ENCODE data around the gene CYP2U1. TPM values are rescaled to one million over a fixed set of nuclear protein-coding genes. Genes with fewer than 3 reads are reported as not detected.
"Not testable (repeated sequence)": the region's sequence is repeated elsewhere in the genome, so short reads cannot be mapped to it uniquely, and the experiment has no call there.

CYP2U1 gene
- total RNA-seq, 1 experiment from 2014 or later: 1.2 TPM

DNA sequence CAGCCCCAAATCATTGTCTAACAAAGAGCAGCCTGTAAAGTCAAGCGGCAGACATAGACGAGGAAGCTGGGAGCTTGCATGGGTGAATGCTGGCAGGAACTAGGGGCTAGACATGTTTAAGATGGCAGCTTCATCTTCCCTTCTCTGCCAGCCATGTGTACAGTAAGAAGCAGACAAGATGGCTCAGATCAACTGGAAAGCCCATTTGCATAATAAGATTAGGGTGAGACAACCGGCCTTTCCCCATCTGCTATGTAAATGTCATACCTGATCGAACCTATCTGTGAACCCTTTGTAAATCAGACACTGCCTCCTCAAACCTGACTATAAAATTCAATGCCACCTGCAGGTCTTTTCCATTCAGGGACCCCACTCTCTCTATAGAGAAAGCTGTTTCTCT, 35.6 kb downstream of the CYP2U1 start:
- DNase-seq (ENCODE audit: low read depth, low spot score) (no peak), ATAC-seq (no peak)
- in situ Hi-C loops (cut with HindIII; ENCODE audit: low pct_unique_long_range_greater_than_20kb, low sequenced_read_pairs) (no loop called here), intact Hi-C loops (cut with micrococcal nuclease; ENCODE audit: unreplicated experiment) (no loop called here)
- ChIA-PET CTCF (no interaction called here), POLR2A (no interaction called here)
- no peaks in the 10 kb centered on the region for H3K4me1 ChIP-seq (ENCODE audit: control insufficient read depth, insufficient read depth, low read length)
- H3K4me3 ChIP-seq (ENCODE audit: low read depth in 2 of 2, low read length in 2 of 2): no peak overlapping the region
- no peaks in the 10 kb centered on the region for H3K27me3 ChIP-seq (ENCODE audit: control insufficient read depth, insufficient read depth, low read length)
- no TSS peak for BruUV-seq (replicated peaks)
- no peaks in the 10 kb centered on the region for H3K9me3 ChIP-seq (ENCODE audit: control insufficient read depth, insufficient read depth, low read depth, low read length)
- TF ChIP-seq CTCF (IDR thresholded peaks at IDR 0.05) (no peak), SIN3A (IDR thresholded peaks at IDR 0.05; ENCODE audit: borderline replicate concordance, insufficient read depth, low read depth, low read length) (no peak), TCF7L2 (IDR thresholded peaks at IDR 0.05; ENCODE audit: low read depth, low read length) (no peak), REST (IDR thresholded peaks at IDR 0.05; ENCODE audit: insufficient read depth in 1 of 2, low read depth in 2 of 2, low read length in 1 of 2) (no peak), POLR2AphosphoS5 (IDR thresholded peaks at IDR 0.05; ENCODE audit: low read depth, low read length) (no peak)
- no peaks in the 10 kb centered on the region for H3K36me3 ChIP-seq (ENCODE audit: control insufficient read depth, insufficient read depth, low read length)
- no peak overlapping the region for H3K27ac ChIP-seq (ENCODE audit: low read length)

- CTCF ChIA-PET; POLR2A ChIA-PET; H3K9me3 ChIP-seq (ENCODE audit: control insufficient read depth, insufficient read depth, low read depth, low read length); H3K27ac ChIP-seq (ENCODE audit: low read length); BruUV-seq (replicated peaks); DNase-seq (ENCODE audit: low read depth, low spot score); H3K4me1 ChIP-seq (ENCODE audit: control insufficient read depth, insufficient read depth, low read length); H3K27me3 ChIP-seq (ENCODE audit: control insufficient read depth, insufficient read depth, low read length); H3K4me3 ChIP-seq (ENCODE audit: low read depth in 2 of 2, low read length in 2 of 2); ATAC-seq; in situ Hi-C loops (cut with HindIII; ENCODE audit: low pct_unique_long_range_greater_than_20kb, low sequenced_read_pairs); intact Hi-C loops (cut with micrococcal nuclease; ENCODE audit: unreplicated experiment); H3K36me3 ChIP-seq (ENCODE audit: control insufficient read depth, insufficient read depth, low read length): not testable (repeated sequence)
These were observed 36.2 kb downstream of the CYP2U1 start for GRCh38 chr4:107967519-107967918.

DNA sequence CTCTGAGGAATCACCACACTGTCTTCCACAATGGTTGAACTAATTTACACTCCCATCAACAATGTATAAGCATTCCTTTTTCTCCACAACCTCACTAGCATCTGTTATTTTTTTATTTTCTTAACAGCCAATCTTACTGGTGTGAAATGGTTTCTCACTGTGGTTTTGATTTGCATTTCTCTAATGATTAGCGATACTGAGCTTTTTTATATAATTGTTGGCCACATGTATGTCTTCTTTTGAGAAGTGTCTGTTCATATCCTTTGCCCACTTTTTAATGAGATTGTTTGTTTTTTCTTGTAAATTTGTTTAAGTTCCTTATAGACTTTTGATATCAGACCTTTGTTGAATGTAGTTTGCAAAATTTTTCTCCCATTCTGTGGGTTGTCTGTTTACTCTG, 36.6 kb downstream of the CYP2U1 start:
- H3K27me3 ChIP-seq (ENCODE audit: control insufficient read depth, insufficient read depth, low read length); H3K27ac ChIP-seq (ENCODE audit: low read length); H3K36me3 ChIP-seq (ENCODE audit: control insufficient read depth, insufficient read depth, low read length); H3K4me1 ChIP-seq (ENCODE audit: control insufficient read depth, insufficient read depth, low read length); BruUV-seq (replicated peaks); intact Hi-C loops (cut with micrococcal nuclease; ENCODE audit: unreplicated experiment); in situ Hi-C loops (cut with HindIII; ENCODE audit: low pct_unique_long_range_greater_than_20kb, low sequenced_read_pairs); DNase-seq (ENCODE audit: low read depth, low spot score); H3K4me3 ChIP-seq (ENCODE audit: low read depth in 2 of 2, low read length in 2 of 2); H3K9me3 ChIP-seq (ENCODE audit: control insufficient read depth, insufficient read depth, low read depth, low read length); CTCF ChIA-PET; ATAC-seq; POLR2A ChIA-PET: not testable (repeated sequence)

Data from Panc1 (cell line).